ENCODE data around the gene PIF1.

GRCh38 chr15:64854526-64854925 lies 29.1 kb upstream of the PIF1 start:
- TF ChIP-seq CTCF (IDR thresholded peaks at IDR 0.05), result no peak
- no peak for TF ChIP-seq EP300 (IDR thresholded peaks at IDR 0.05)
- TF ChIP-seq POLR2A (IDR thresholded peaks at IDR 0.05), result no peak
